K562 (cell line): ENCODE data around the gene TENT4B. TPM values are rescaled to one million over a fixed set of nuclear protein-coding genes. Genes with fewer than 3 reads are reported as not detected.

Experiments used
- BCL6 ChIP-seq: fragments of 250-450 bp; sonication (Bioruptor Pico); IDR thresholded peaks from 2 replicates; pipeline ENCODE4 v1.4.0; 2020
- CBFA2T2 ChIP-seq: fragments of 450-650 bp; conservative IDR thresholded peaks from 2 replicates; pipeline ENCODE4 v1.6.1; 2017; ENCODE audit warnings: mild to moderate bottlenecking
- CHCHD3 ChIP-seq: fragments of 250-450 bp; sonication (Bioruptor Pico); IDR thresholded peaks from 2 replicates; pipeline ENCODE4 v2.1.2; 2022; ENCODE audit warnings: mild to moderate bottlenecking
- CXXC5 ChIP-seq: fragments of 250-450 bp; sonication (Bioruptor Pico); IDR thresholded peaks from 2 replicates; pipeline ENCODE4 v1.8.0; 2022; ENCODE audit warnings: inconsistent platforms, mild to moderate bottlenecking, moderate library complexity
- DDX20 ChIP-seq: fragments of 450-650 bp; IDR thresholded peaks from 2 replicates; pipeline ENCODE4 v1.6.1; 2016; ENCODE audit warnings: missing genetic modification characterization, low read depth, mild to moderate bottlenecking, missing compliant biosample characterization, moderate library complexity
- GATAD2B ChIP-seq: fragments of 450-650 bp; IDR thresholded peaks from 2 replicates; pipeline ENCODE4 v1.6.1; 2017; ENCODE audit warnings: mild to moderate bottlenecking, borderline replicate concordance
- HNRNPL ChIP-seq: fragments of 200-400 bp; formaldehyde crosslinking; IDR thresholded peaks from 2 replicates; pipeline ENCODE4 v1.6.1; 2017; ENCODE audit warnings: low read depth, mild to moderate bottlenecking, low read length
- IRF2 ChIP-seq: sonication (generic); formaldehyde crosslinking; IDR thresholded peaks from 2 replicates; pipeline ENCODE4 v1.8.1; 2022; ENCODE audit warnings: mild to moderate bottlenecking, missing genetic modification reagents
- MBD2 ChIP-seq: sonication (generic); IDR thresholded peaks from 2 replicates; pipeline ENCODE4 v1.6.1; 2016; ENCODE audit warnings: low read depth, borderline replicate concordance
- MTA3 ChIP-seq: fragments of 450-650 bp; formaldehyde crosslinking; IDR thresholded peaks from 2 replicates; pipeline ENCODE4 v1.6.1; 2017; ENCODE audit warnings: mild to moderate bottlenecking, borderline replicate concordance
- NUFIP1 ChIP-seq: fragments of 450-650 bp; IDR thresholded peaks from 2 replicates; pipeline ENCODE4 v1.6.1; 2018; ENCODE audit not compliant: partially characterized antibody
- POLR2AphosphoS2 ChIP-seq: IDR thresholded peaks from 2 replicates; pipeline ENCODE4 v1.6.1; 2012; ENCODE audit warnings: low read length, improper control_type of control experiment
- PTRF ChIP-seq: fragments of 450-650 bp; IDR thresholded peaks from 2 replicates; pipeline ENCODE4 v1.6.1; 2016; ENCODE audit warnings: mild to moderate bottlenecking, missing genetic modification characterization, missing compliant biosample characterization
- PURB ChIP-seq: sonication (generic); formaldehyde crosslinking; IDR thresholded peaks from 2 replicates; pipeline ENCODE4 v1.9.0; 2021; ENCODE audit warnings: low read depth, mild to moderate bottlenecking, missing genetic modification reagents
- RBM17 ChIP-seq: fragments of 200-400 bp; formaldehyde crosslinking; IDR thresholded peaks from 2 replicates; pipeline ENCODE4 v1.6.1; 2017; ENCODE audit warnings: low read depth, mild to moderate bottlenecking, low read length, borderline replicate concordance
- RFX7 ChIP-seq: fragments of 250-450 bp; sonication (Bioruptor Pico); IDR thresholded peaks from 2 replicates; pipeline ENCODE4 v1.5.1; 2021; ENCODE audit warnings: mild to moderate bottlenecking
- SIN3B ChIP-seq: fragments of 450-650 bp; IDR thresholded peaks from 2 replicates; pipeline ENCODE4 v1.6.1; 2017; ENCODE audit warnings: low read depth, mild to moderate bottlenecking, moderate library complexity
- SMAD3 ChIP-seq: fragments of 450-650 bp; formaldehyde crosslinking; conservative IDR thresholded peaks from 2 replicates; pipeline ENCODE4 v1.4.0; 2020; ENCODE audit warnings: mild to moderate bottlenecking
- TEAD2 ChIP-seq: fragments of 450-650 bp; IDR thresholded peaks from 2 replicates; pipeline ENCODE4 v1.6.1; 2016; ENCODE audit warnings: missing genetic modification characterization, control low read depth, missing compliant biosample characterization
- ZNF133 ChIP-seq: fragments of 250-450 bp; sonication (Bioruptor Pico); IDR thresholded peaks from 2 replicates; pipeline ENCODE4 v1.4.0; 2020; ENCODE audit warnings: mild to moderate bottlenecking
- polyA plus RNA-seq, 8 experiments: library from polyadenylated mRNA; depleted of rRNA in 4 of 8; stranded (reverse) in 5 of 8; unstranded in 3 of 8; fragments of >200 nt; fragmentation: Nextera tagmentation in 2 of 8; fragmentation: Illumina TruSeq in 1 of 8; extraction: Ambion mirVana in 2 of 8; extraction: Trizol in 1 of 8; gene quantifications; 2 replicates each; pipeline versions ENCODE4 v1.2.1 to v1.2.3, GENCODE V29; 2011 to 2014; ENCODE audit warnings: inconsistent platforms in 1 of 8, missing spikeins in 1 of 8
- total RNA-seq, 7 experiments: library from RNA; depleted of rRNA in 6 of 7; stranded (reverse); fragments of >200 nt in 6 of 7; fragmentation: Illumina TruSeq in 2 of 7; extraction: Trizol in 2 of 7; gene quantifications; 2 replicates each; pipeline versions ENCODE4 v1.2.1 to v1.2.3, GENCODE V29; 2011 to 2021; ENCODE audit warnings: low replicate concordance in 1 of 7
- TF ChIP-seq, protein P1 (sequence below): sonication (generic); formaldehyde crosslinking; IDR thresholded peaks from 2 replicates; pipeline ENCODE4 v1.8.0; 2022; ENCODE audit warnings: mild to moderate bottlenecking, low read depth, missing genetic modification reagents
- TF ChIP-seq, protein P2 (sequence below): fragments of 450-650 bp; IDR thresholded peaks from 2 replicates; pipeline ENCODE4 v1.7.0; 2016; ENCODE audit warnings: borderline replicate concordance
- TF ChIP-seq, protein P3 (sequence below): fragments of 450-650 bp; formaldehyde crosslinking; IDR thresholded peaks from 2 replicates; pipeline ENCODE4 v1.4.0; 2020; ENCODE audit warnings: mild to moderate bottlenecking
- TF ChIP-seq, protein P4 (sequence below): fragments of 450-650 bp; formaldehyde crosslinking; IDR thresholded peaks from 2 replicates; pipeline ENCODE4 v1.4.0; 2022; ENCODE audit warnings: missing genetic modification characterization

TENT4B gene
- total and polyA plus RNA-seq, 9 of the 15 experiments (the other 6 are each of a cell fraction or from before 2014, with no cell fraction given) = 5.2 to 8.4 (median 7.0) TPM

DNA sequence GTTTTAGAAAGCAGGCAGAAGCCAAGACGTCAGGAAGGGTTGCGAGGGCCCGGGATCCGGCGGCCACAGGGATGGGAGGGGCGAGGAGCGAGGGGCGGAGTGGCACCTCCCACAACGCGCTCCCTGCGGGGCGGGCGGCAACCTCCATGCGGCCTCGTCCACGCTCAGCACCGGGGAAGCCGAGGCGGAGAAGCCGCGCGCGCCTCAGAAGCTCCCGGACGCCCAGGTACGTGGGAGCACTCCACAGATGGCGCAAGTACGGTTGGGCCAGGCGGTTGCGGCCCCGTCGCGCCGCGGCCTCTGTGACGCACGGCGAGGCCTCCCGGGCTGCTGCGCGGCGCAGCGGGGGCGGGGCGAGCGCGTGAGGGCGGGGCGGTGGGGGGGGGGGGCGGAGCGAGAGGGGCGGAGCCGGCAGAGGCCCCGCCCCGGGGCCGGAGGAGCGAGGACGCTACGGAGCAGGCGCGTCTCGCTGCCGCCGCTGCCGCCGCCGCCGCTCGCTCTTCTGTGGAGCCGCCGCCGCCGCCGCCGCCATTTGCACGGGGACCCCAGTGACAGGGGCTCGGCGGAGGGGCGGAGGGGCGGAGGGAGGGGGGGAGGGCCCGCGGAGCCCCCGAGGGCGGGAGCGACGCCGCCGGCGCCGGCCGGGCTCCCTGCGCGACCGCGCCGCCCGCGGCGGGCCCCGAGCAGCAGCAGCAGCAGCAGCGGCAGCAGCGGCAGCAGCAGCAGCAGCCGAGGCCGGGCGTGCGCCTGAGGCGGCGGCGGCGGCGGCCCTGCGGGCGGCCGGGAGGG, at the start of gene TENT4B (continued):
- TF ChIP-seq, protein P1, sequence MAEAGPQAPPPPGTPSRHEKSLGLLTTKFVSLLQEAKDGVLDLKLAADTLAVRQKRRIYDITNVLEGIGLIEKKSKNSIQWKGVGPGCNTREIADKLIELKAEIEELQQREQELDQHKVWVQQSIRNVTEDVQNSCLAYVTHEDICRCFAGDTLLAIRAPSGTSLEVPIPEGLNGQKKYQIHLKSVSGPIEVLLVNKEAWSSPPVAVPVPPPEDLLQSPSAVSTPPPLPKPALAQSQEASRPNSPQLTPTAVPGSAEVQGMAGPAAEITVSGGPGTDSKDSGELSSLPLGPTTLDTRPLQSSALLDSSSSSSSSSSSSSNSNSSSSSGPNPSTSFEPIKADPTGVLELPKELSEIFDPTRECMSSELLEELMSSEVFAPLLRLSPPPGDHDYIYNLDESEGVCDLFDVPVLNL (CRISPR knock-in tag) = no peak
- no peak for TF ChIP-seq PTRF (tag)
- no peak for TF ChIP-seq TEAD2 (tag)
- peak; percentile 51; the same call in 1 of the 2 replicates for TF ChIP-seq SIN3B
- TF ChIP-seq NUFIP1 = no peak
- no peak for TF ChIP-seq RBM17
- no peak for TF ChIP-seq PURB (CRISPR knock-in tag)
- TF ChIP-seq, protein P2, sequence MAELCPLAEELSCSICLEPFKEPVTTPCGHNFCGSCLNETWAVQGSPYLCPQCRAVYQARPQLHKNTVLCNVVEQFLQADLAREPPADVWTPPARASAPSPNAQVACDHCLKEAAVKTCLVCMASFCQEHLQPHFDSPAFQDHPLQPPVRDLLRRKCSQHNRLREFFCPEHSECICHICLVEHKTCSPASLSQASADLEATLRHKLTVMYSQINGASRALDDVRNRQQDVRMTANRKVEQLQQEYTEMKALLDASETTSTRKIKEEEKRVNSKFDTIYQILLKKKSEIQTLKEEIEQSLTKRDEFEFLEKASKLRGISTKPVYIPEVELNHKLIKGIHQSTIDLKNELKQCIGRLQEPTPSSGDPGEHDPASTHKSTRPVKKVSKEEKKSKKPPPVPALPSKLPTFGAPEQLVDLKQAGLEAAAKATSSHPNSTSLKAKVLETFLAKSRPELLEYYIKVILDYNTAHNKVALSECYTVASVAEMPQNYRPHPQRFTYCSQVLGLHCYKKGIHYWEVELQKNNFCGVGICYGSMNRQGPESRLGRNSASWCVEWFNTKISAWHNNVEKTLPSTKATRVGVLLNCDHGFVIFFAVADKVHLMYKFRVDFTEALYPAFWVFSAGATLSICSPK = no peak
- TF ChIP-seq, protein P3, sequence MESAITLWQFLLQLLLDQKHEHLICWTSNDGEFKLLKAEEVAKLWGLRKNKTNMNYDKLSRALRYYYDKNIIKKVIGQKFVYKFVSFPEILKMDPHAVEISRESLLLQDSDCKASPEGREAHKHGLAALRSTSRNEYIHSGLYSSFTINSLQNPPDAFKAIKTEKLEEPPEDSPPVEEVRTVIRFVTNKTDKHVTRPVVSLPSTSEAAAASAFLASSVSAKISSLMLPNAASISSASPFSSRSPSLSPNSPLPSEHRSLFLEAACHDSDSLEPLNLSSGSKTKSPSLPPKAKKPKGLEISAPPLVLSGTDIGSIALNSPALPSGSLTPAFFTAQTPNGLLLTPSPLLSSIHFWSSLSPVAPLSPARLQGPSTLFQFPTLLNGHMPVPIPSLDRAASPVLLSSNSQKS (CRISPR knock-in tag) = no peak
- no peak for TF ChIP-seq IRF2 (CRISPR knock-in tag)
- TF ChIP-seq POLR2AphosphoS2 = no peak
- TF ChIP-seq DDX20 (tag) = no peak
- TF ChIP-seq, protein P4, sequence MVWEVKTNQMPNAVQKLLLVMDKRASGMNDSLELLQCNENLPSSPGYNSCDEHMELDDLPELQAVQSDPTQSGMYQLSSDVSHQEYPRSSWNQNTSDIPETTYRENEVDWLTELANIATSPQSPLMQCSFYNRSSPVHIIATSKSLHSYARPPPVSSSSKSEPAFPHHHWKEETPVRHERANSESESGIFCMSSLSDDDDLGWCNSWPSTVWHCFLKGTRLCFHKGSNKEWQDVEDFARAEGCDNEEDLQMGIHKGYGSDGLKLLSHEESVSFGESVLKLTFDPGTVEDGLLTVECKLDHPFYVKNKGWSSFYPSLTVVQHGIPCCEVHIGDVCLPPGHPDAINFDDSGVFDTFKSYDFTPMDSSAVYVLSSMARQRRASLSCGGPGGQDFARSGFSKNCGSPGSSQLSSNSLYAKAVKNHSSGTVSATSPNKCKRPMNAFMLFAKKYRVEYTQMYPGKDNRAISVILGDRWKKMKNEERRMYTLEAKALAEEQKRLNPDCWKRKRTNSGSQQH = no peak
- no peak for TF ChIP-seq CBFA2T2
- TF ChIP-seq MBD2 = peak; percentile 51; the same call in 1 of the 2 replicates
- TF ChIP-seq BCL6 (CRISPR knock-in tag) = no peak
- no peak for TF ChIP-seq RFX7 (CRISPR knock-in tag)
- no peak for TF ChIP-seq CHCHD3 (CRISPR knock-in tag)
- no peak for TF ChIP-seq GATAD2B
- TF ChIP-seq CXXC5 (CRISPR knock-in tag) = peak; percentile 80
- peak; percentile 52; the same call in 1 of the 2 replicates for TF ChIP-seq MTA3
- no peak for TF ChIP-seq HNRNPL
- TF ChIP-seq SMAD3 (CRISPR knock-in tag) = no peak
- no peak for TF ChIP-seq ZNF133 (CRISPR knock-in tag)
